ENCODE data around the gene EIF5A.
"Not testable (repeated sequence)": the region's sequence is repeated elsewhere in the genome, so short reads cannot be mapped to it uniquely, and the experiment has no call there.

Gene EIF5A

GRCh38 chr17:7330638-7331015 lies 23.2 kb downstream of the EIF5A start:
- DNase-seq (ENCODE audit: low spot score), result no peak

GRCh38 chr17:7332111-7332510 lies 24.7 kb downstream of the EIF5A start:
- DNase-seq (ENCODE audit: low spot score), result no peak

- DNase-seq (ENCODE audit: low spot score), result not testable (repeated sequence)
These were observed 25.2 kb downstream of the EIF5A start for GRCh38 chr17:7332600-7333069.

- no peak for DNase-seq (ENCODE audit: low spot score)
These were observed 27.6 kb downstream of the EIF5A start for GRCh38 chr17:7334938-7335538.

- not testable (repeated sequence) for DNase-seq (ENCODE audit: low spot score)
These were observed 28.3 kb downstream of the EIF5A start for GRCh38 chr17:7335765-7336164.

GRCh38 chr17:7336240-7337175 lies 29.1 kb downstream of the EIF5A start, which contains the start of gene ACAP1:
TSS of gene ACAP1 (plus strand) at chr17:7336529. CDS start at chr17:7336735, 206 bp downstream.
- no peak for DNase-seq (ENCODE audit: low spot score)

- DNase-seq (ENCODE audit: low spot score), result not testable (repeated sequence)
These were observed 30.2 kb downstream of the EIF5A start for GRCh38 chr17:7337600-7337999.

GRCh38 chr17:7340179-7340578 lies 32.8 kb downstream of the EIF5A start:
- DNase-seq (ENCODE audit: low spot score), result no peak

- no peak for DNase-seq (ENCODE audit: low spot score)
These were observed 34.4 kb downstream of the EIF5A start for GRCh38 chr17:7341842-7342241.

GRCh38 chr17:7343250-7343649 lies 35.8 kb downstream of the EIF5A start:
- DNase-seq (ENCODE audit: low spot score), result no peak

GRCh38 chr17:7346761-7347614 lies 39.6 kb downstream of the EIF5A start:
- DNase-seq (ENCODE audit: low spot score), result no peak

GRCh38 chr17:7347630-7348477 lies 40.4 kb downstream of the EIF5A start:
- DNase-seq (ENCODE audit: low spot score), result no peak

GRCh38 chr17:7348478-7349242 lies 41.2 kb downstream of the EIF5A start:
- no peak for DNase-seq (ENCODE audit: low spot score)

GRCh38 chr17:7351665-7352502 lies 44.5 kb downstream of the EIF5A start, which contains the start of gene KCTD11:
TSS of gene KCTD11 (plus strand) at chr17:7352162.
- peak; percentile 92 for DNase-seq (ENCODE audit: low spot score)

GRCh38 chr17:7352503-7352889 lies 45.1 kb downstream of the EIF5A start:
- DNase-seq (ENCODE audit: low spot score), result no peak

GRCh38 chr17:7352910-7353635 lies 45.6 kb downstream of the EIF5A start:
- DNase-seq (ENCODE audit: low spot score), result no peak

GRCh38 chr17:7354262-7354843 lies 46.9 kb downstream of the EIF5A start:
- no peak for DNase-seq (ENCODE audit: low spot score)

GRCh38 chr17:7355053-7355452 lies 47.6 kb downstream of the EIF5A start, which contains the start of gene TMEM95:
TSS of gene TMEM95 (plus strand) at chr17:7355156. CDS start at chr17:7355205, 49 bp downstream.
- DNase-seq (ENCODE audit: low spot score), result no peak
